HG02759 (cell line): Measurements from ENCODE around the gene DOC2A.

Experiments used
- ATAC-seq: cut with Tn5 transposase; IDR thresholded peaks from one replicate; pipeline ENCODE4 v1.9.1; 2021; ENCODE audit warnings: mild to moderate bottlenecking, moderate library complexity; ENCODE audit not compliant: unreplicated experiment

DOC2A gene

GRCh38 chr16:30005341-30006094, 5.3 kb downstream of the DOC2A start:
- no peak for ATAC-seq

GRCh38 chr16:30004811-30005242, 6.0 kb downstream of the DOC2A start:
- no peak for ATAC-seq

GRCh38 chr16:30004424-30004776, 6.4 kb downstream of the DOC2A start:
- no peak for ATAC-seq

GRCh38 chr16:30003670-30004423, 7.0 kb downstream of the DOC2A start:
- no peak for ATAC-seq

- no peak for ATAC-seq
Measured at GRCh38 chr16:30002614-30003346, 8.0 kb downstream of the DOC2A start.

- no peak for ATAC-seq
Measured at GRCh38 chr16:30000735-30001631, 9.8 kb downstream of the DOC2A start.

- no peak for ATAC-seq
Measured at GRCh38 chr16:29999605-30000004, 11.2 kb downstream of the DOC2A start.

- no peak for ATAC-seq
Measured at GRCh38 chr16:29996766-29997250, 14.0 kb downstream of the DOC2A start.

- peak; percentile 93 for ATAC-seq
Measured at GRCh38 chr16:29995911-29996765, 14.7 kb downstream of the DOC2A start, which contains the start of gene INO80E. Gene INO80E, plus strand, starts transcription at chr16:29996241. Its CDS starts 70 bp downstream, at chr16:29996311.

- peak; percentile 62 for ATAC-seq
Measured at GRCh38 chr16:29995324-29995910, 15.4 kb downstream of the DOC2A start, which contains the start of gene HIRIP3. Gene HIRIP3, minus strand, starts transcription at chr16:29995617. Its CDS starts 12 bp downstream, at chr16:29995605.

GRCh38 chr16:29994600-29995323, 16.1 kb downstream of the DOC2A start:
- peak; percentile 35 for ATAC-seq

GRCh38 chr16:29993903-29994599, 16.8 kb downstream of the DOC2A start:
- ATAC-seq = no peak

GRCh38 chr16:29993191-29993902, 17.5 kb downstream of the DOC2A start:
- ATAC-seq = no peak

- no peak for ATAC-seq
Measured at GRCh38 chr16:29992344-29992967, 18.4 kb downstream of the DOC2A start.

- no peak for ATAC-seq
Measured at GRCh38 chr16:29991571-29991904, 19.3 kb downstream of the DOC2A start.

- ATAC-seq = no peak
Measured at GRCh38 chr16:29990883-29991570, 19.8 kb downstream of the DOC2A start.
